ENCODE data around the gene KANSL3.
"Not testable (repeated sequence)": the region's sequence is repeated elsewhere in the genome, so short reads cannot be mapped to it uniquely, and the experiment has no call there.

KANSL3 gene

DNA sequence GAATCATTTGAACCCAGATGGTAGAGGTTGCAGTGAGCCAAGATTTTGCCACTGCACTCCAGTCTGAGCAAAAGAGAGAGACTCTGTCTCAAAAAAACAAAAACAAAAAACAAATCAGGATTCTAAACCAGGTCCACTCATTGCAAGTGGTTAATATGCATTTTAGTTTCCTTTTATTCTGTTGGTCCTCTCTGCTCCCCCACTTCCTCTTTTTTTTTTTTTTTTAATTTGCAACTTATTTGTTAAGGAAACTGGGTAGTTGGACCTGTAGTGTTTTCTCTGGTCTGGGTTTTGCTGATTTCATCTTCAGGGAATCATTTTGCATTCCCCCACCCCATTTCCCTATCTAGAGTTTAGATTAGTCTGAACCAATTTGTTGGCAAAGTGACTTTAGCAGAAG lies 18.4 kb upstream of the KANSL3 start:
- no peak overlapping the region for H3K4me3 ChIP-seq (ENCODE audit: low read depth in 1 of 5, low read length in 5 of 5)
- H3K27me3 ChIP-seq (ENCODE audit: control insufficient read depth in 5 of 5, insufficient read depth in 4 of 5, low read length in 5 of 5) = peaks cover 0 to 3% (median 0%) of the 10 kb centered on the region in 5 donors
- no peak overlapping the region for H3K27ac ChIP-seq (ENCODE audit: low read depth, low read length)
- H3K36me3 ChIP-seq (ENCODE audit: control insufficient read depth in 5 of 5, insufficient read depth in 5 of 5, low read length in 5 of 5) = no peaks in the 10 kb centered on the region
- H3K4me1 ChIP-seq (ENCODE audit: control insufficient read depth in 5 of 5, insufficient read depth in 5 of 5, low read length in 5 of 5) = no peaks in the 10 kb centered on the region
- H3K9ac ChIP-seq (ENCODE audit: low read length in 5 of 5) = no peak overlapping the region
- H3K9me3 ChIP-seq (ENCODE audit: control insufficient read depth in 5 of 5, low read length in 5 of 5) = no peaks in the 10 kb centered on the region

DNA sequence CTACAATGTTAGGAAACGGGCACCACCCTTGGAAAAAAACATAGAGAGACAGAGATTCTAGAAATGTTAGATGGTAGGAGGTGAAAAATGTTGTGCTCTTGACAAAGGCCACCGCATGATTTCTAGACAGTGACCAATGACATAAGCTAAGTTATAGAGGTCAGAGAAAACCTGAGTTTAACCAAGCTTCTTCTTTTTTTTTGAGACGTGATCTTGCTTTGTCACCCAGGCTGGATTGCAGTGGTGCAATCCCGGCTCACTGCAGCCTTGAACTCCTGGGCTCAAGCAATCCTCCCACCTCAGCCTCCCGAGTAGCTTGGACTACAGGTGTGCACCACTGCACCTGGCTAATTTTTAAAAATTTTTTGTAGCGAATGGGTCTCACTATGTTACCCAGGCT lies 17.4 kb upstream of the KANSL3 start:
- Histone ChIP-seq H3K4me3 (ENCODE audit: low read depth in 1 of 5, low read length in 5 of 5) (no peak overlapping the region), H3K36me3 (ENCODE audit: control insufficient read depth in 5 of 5, insufficient read depth in 5 of 5, low read length in 5 of 5) (no peaks in the 10 kb centered on the region), H3K9me3 (ENCODE audit: control insufficient read depth in 5 of 5, low read length in 5 of 5) (no peaks in the 10 kb centered on the region), H3K4me1 (ENCODE audit: control insufficient read depth in 5 of 5, insufficient read depth in 5 of 5, low read length in 5 of 5) (no peaks in the 10 kb centered on the region), H3K9ac (ENCODE audit: low read length in 5 of 5) (no peak overlapping the region), H3K27ac (ENCODE audit: low read depth, low read length) (no peak overlapping the region), H3K27me3 (ENCODE audit: control insufficient read depth in 5 of 5, insufficient read depth in 4 of 5, low read length in 5 of 5) (peaks cover 0 to 3% (median 0%) of the 10 kb centered on the region in 5 donors)

DNA sequence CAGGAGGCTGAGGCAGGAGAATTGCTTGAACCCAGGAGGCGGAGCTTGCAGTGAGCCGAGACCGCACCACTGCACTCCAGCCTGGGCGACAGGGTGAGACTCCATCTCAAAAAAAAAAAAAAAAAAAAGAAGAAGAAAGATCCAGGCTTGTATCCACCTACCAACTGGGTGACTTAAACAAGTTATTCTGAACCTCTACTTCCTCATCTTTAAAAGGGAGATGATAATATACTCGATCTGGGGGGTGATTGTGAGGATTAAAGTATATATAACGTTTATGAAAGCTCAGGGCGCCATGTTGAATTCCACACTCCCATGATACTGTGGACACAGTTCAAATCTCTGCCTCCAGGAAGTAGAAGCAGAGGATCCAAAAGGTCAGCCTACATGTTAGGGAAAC lies 16.7 kb upstream of the KANSL3 start:
- not testable (repeated sequence) for H3K27me3 ChIP-seq (ENCODE audit: control insufficient read depth in 5 of 5, insufficient read depth in 4 of 5, low read length in 5 of 5); H3K27ac ChIP-seq (ENCODE audit: low read depth, low read length); H3K36me3 ChIP-seq (ENCODE audit: control insufficient read depth in 5 of 5, insufficient read depth in 5 of 5, low read length in 5 of 5); H3K4me3 ChIP-seq (ENCODE audit: low read depth in 1 of 5, low read length in 5 of 5); H3K9me3 ChIP-seq (ENCODE audit: control insufficient read depth in 5 of 5, low read length in 5 of 5); H3K9ac ChIP-seq (ENCODE audit: low read length in 5 of 5); H3K4me1 ChIP-seq (ENCODE audit: control insufficient read depth in 5 of 5, insufficient read depth in 5 of 5, low read length in 5 of 5)

DNA sequence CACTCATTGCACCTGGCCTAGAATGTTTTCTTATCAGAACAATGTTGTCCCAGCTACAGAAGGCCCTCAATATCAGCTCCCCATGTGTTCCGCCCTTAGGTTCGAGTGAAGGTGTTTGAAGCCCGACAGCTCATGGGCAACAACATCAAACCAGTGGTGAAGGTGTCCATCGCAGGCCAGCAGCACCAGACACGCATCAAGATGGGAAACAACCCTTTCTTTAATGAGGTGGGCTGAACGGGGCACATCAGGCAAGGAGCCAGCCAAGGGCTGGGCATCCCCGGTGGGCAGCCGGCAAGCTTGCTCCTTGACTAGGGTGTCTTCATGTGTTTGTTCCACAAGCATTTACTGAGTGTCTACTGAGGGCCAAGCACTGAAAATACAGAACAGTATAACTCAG lies 13.7 kb upstream of the KANSL3 start:
- no peaks in the 10 kb centered on the region for H3K9me3 ChIP-seq (ENCODE audit: control insufficient read depth in 5 of 5, low read length in 5 of 5)
- H3K36me3 ChIP-seq (ENCODE audit: control insufficient read depth in 5 of 5, insufficient read depth in 5 of 5, low read length in 5 of 5) = no peaks in the 10 kb centered on the region
- H3K27me3 ChIP-seq (ENCODE audit: control insufficient read depth in 5 of 5, insufficient read depth in 4 of 5, low read length in 5 of 5) = no peaks in the 10 kb centered on the region
- H3K9ac ChIP-seq (ENCODE audit: low read length in 5 of 5) = no peak overlapping the region
- no peak overlapping the region for H3K4me3 ChIP-seq (ENCODE audit: low read depth in 1 of 5, low read length in 5 of 5)
- no peaks in the 10 kb centered on the region for H3K4me1 ChIP-seq (ENCODE audit: control insufficient read depth in 5 of 5, insufficient read depth in 5 of 5, low read length in 5 of 5)
- no peak overlapping the region for H3K27ac ChIP-seq (ENCODE audit: low read depth, low read length)

DNA sequence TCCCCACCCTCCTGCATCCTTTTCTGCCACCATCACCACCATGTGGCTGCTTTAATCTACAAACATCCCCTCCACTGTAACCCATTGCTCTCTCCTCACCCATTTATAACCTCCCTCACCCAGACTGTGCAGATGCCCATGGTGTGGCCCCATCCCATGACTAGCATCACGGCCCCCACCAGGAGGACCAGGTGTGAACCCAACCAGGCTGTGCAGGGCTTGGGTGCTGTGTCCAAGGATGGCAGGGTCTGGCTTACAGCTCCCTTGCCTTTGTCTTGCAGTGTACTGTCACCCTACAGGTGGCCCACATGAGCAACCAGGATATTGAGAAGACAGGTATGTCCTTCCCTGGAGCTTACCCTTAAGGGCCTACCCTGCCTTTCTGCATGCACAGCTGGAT lies 11.2 kb upstream of the KANSL3 start:
- H3K9ac ChIP-seq (ENCODE audit: low read length in 5 of 5) = no peak overlapping the region
- H3K4me3 ChIP-seq (ENCODE audit: low read depth in 1 of 5, low read length in 5 of 5) = no peak overlapping the region
- no peak overlapping the region for H3K27ac ChIP-seq (ENCODE audit: low read depth, low read length)

DNA sequence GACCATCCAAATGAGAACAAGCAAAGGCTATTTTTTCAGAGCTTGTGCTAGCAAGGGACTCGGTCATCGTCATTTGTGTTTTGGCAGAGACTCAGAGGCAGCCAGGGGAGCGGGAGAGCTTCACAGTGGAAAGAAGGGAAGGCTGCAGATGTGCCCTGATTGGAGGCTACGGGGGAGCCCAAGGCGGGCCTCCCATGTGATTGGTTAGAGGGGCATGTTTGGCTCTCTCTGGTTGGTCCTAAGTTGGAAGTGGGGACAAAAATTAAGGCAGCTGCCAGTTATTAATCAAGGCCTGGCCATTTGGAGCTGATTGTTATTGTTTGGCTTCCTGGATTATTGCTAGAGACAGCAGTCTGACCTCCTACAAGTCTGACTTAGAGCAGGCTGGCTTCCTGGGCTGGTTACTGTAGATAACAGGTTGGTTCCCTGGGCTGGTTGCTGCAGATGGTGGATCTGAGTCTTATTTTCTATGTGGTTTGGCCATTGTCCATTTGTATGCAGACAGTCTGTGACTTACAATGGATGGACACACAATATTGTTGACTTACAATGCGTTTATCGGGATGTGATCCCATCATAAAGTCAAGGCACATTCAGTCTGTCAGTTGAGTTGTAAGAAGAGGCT lies 10.3 kb upstream of the KANSL3 start:
- Histone ChIP-seq H3K9me3 (ENCODE audit: control insufficient read depth in 5 of 5, low read length in 5 of 5) (no peaks in the 10 kb centered on the region), H3K9ac (ENCODE audit: low read length in 5 of 5) (no peak overlapping the region), H3K27ac (ENCODE audit: low read depth, low read length) (no peak overlapping the region), H3K4me3 (ENCODE audit: low read depth in 1 of 5, low read length in 5 of 5) (no peak overlapping the region), H3K4me1 (ENCODE audit: control insufficient read depth in 5 of 5, insufficient read depth in 5 of 5, low read length in 5 of 5) (no peaks in the 10 kb centered on the region), H3K27me3 (ENCODE audit: control insufficient read depth in 5 of 5, insufficient read depth in 4 of 5, low read length in 5 of 5) (no peaks in the 10 kb centered on the region), H3K36me3 (ENCODE audit: control insufficient read depth in 5 of 5, insufficient read depth in 5 of 5, low read length in 5 of 5) (no peaks in the 10 kb centered on the region)

More for the DNA sequence above, 11.2 kb upstream of the KANSL3 start:
- no peaks in the 10 kb centered on the region for H3K4me1 ChIP-seq (ENCODE audit: control insufficient read depth in 5 of 5, insufficient read depth in 5 of 5, low read length in 5 of 5)
- H3K36me3 ChIP-seq (ENCODE audit: control insufficient read depth in 5 of 5, insufficient read depth in 5 of 5, low read length in 5 of 5) = no peaks in the 10 kb centered on the region
- no peaks in the 10 kb centered on the region for H3K27me3 ChIP-seq (ENCODE audit: control insufficient read depth in 5 of 5, insufficient read depth in 4 of 5, low read length in 5 of 5)
- H3K9me3 ChIP-seq (ENCODE audit: control insufficient read depth in 5 of 5, low read length in 5 of 5) = no peaks in the 10 kb centered on the region

DNA sequence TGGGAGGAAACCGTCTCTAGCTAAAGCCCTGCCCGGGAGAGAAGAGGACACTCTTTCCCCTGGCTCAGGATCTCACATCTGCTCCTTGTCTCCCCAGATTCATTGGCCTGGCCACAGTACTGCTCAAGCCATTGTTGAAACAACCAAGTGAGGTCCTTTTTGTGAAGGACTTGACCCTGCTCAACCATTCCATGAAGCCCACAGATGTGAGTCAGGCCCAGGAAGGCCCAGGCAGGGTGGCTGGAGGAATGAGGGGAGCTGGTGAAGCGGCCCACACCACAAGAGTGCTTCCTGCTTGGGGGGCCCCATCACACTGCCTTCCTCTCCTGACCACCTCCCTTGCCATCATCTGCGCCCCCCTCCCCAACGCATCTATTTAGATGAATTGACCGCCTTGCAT lies 9.6 kb upstream of the KANSL3 start:
- Histone ChIP-seq H3K27ac (ENCODE audit: low read depth, low read length) (no peak overlapping the region), H3K4me3 (ENCODE audit: low read depth in 1 of 5, low read length in 5 of 5) (no peak overlapping the region), H3K9me3 (ENCODE audit: control insufficient read depth in 5 of 5, low read length in 5 of 5) (no peaks in the 10 kb centered on the region), H3K9ac (ENCODE audit: low read length in 5 of 5) (no peak overlapping the region), H3K36me3 (ENCODE audit: control insufficient read depth in 5 of 5, insufficient read depth in 5 of 5, low read length in 5 of 5) (no peaks in the 10 kb centered on the region), H3K27me3 (ENCODE audit: control insufficient read depth in 5 of 5, insufficient read depth in 4 of 5, low read length in 5 of 5) (no peaks in the 10 kb centered on the region), H3K4me1 (ENCODE audit: control insufficient read depth in 5 of 5, insufficient read depth in 5 of 5, low read length in 5 of 5) (no peaks in the 10 kb centered on the region)

DNA sequence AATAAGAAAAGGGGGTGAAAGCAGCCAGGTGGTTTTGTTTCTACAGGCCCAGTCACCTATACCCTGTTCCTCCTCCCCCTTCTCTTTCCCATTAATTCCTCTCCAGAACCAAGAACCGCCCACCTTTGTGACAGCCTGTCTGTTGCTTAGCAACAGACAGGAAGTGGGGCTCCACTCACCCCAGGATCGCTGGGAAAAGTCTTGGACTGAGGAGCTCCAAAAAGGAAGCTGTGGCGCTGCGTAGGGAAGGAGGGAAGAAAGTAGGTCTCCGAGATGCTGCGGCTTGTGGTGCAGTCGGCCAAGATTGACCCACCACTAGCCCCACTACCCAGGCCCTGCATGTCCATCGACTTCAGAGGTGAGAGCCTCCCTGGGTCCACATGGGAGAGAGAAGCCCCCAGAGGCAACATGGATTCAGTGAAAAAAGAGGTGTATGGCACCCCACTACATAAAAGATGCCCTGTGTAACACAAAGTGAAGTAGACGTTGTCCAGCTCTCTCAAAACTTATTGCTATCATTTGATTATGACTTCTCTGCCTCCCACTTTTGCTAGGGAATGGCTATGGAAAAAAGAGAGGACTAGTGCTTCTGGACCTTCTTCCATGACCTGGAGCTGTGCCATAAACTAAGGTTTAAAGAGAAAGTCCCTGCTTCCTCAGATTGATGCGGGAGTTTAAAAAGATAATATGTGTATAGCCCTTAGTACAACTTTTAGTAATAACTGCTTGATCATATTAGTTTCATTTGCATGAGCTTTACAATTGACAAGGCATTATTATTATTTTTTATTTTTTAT lies 4.7 kb upstream of the KANSL3 start, which contains the start of gene FER1L5:
Gene FER1L5, plus strand, starts transcription at position 201 of the 797 bp plus-strand sequence. Its CDS starts 73 bp downstream, at position 274.
- Histone ChIP-seq H3K4me1 (ENCODE audit: control insufficient read depth in 5 of 5, insufficient read depth in 5 of 5, low read length in 5 of 5) (peaks cover 0 to 6% (median 6%) of the 10 kb centered on the region in 5 donors), H3K27me3 (ENCODE audit: control insufficient read depth in 5 of 5, insufficient read depth in 4 of 5, low read length in 5 of 5) (no peaks in the 10 kb centered on the region), H3K9ac (ENCODE audit: low read length in 5 of 5) (no peak within 1 kb of the TSS), H3K27ac (ENCODE audit: low read depth, low read length) (no peak within 1 kb of the TSS), H3K36me3 (ENCODE audit: control insufficient read depth in 5 of 5, insufficient read depth in 5 of 5, low read length in 5 of 5) (no peaks in the 10 kb centered on the region), H3K9me3 (ENCODE audit: control insufficient read depth in 5 of 5, low read length in 5 of 5) (no peaks in the 10 kb centered on the region), H3K4me3 (ENCODE audit: low read depth in 1 of 5, low read length in 5 of 5) (peak within 1 kb of the TSS in 3 of 5 donors; percentile 16 to 27 (median 22))

DNA sequence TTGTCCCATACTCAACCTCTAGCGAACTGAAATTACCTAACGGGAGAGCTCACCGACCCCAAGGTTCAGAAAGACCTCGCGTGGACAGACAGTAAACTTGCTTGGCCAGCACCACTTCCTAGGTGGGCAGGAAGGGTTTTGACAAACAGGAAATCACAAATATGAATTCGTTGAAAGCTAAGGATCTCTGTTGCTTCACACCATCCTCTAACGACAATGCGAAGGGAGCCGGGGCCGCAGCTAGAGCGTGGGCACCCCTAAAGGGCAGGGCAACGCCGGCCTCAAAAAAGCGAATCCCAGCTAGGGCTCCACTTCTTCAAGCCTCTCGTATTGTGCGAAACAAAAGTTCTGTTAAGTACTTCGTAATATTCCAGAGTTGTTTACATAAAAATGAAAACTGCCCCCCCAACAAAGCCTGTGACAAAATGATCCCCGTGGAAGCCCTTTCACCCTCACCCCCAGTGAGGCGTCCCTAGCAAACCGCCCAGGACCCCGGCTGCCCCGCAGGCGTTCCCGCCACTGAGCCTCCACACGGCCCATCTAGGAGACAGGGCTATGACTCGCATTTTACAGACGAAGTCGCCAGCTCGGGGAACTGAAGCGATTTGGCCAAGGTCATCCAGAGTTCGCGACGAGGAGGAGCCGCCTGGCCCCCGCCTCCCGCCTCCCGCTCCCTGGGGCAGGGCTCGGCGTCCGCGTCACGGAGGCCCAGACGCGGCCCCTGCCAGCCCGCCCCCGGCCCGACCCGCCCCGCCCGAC lies 548 bp downstream of the KANSL3 start:
- Histone ChIP-seq H3K4me1 (ENCODE audit: control insufficient read depth in 5 of 5, insufficient read depth in 5 of 5, low read length in 5 of 5) (peaks cover 10 to 42% (median 28%) of the 10 kb centered on the region in 5 donors), H3K27ac (ENCODE audit: low read depth, low read length) (peak overlapping the region; percentile 84), H3K9me3 (ENCODE audit: control insufficient read depth in 5 of 5, low read length in 5 of 5) (no peaks in the 10 kb centered on the region), H3K27me3 (ENCODE audit: control insufficient read depth in 5 of 5, insufficient read depth in 4 of 5, low read length in 5 of 5) (no peaks in the 10 kb centered on the region), H3K4me3 (ENCODE audit: low read depth in 1 of 5, low read length in 5 of 5) (peak overlapping the region; percentile 81 to 90 (median 82)), H3K9ac (ENCODE audit: low read length in 5 of 5) (peak overlapping the region; percentile 70 to 87 (median 85)), H3K36me3 (ENCODE audit: control insufficient read depth in 5 of 5, insufficient read depth in 5 of 5, low read length in 5 of 5) (peaks cover 3 to 19% (median 6%) of the 10 kb centered on the region in 5 donors)
